Osteocyte (in vitro differentiated cells): ENCODE results near the gene CRADD. TPM values are rescaled to one million over a fixed set of nuclear protein-coding genes. Genes with fewer than 3 reads are reported as not detected.

Source experiments
- DNase-seq: peaks from one replicate; pipeline ENCODE4 v3.0.0; 2021; ENCODE audit warnings: mixed read lengths; ENCODE audit not compliant: unreplicated experiment; ENCODE audit errors: extremely low spot score
- H3K27ac Mint-ChIP-seq: one replicate; pipeline ENCODE4 v1.8.0; 2021; ENCODE audit warnings: mild to moderate bottlenecking, mixed read lengths; ENCODE audit not compliant: unreplicated experiment
- H3K27me3 Mint-ChIP-seq: one replicate; pipeline ENCODE4 v1.8.0; 2021; ENCODE audit warnings: mixed read lengths; ENCODE audit not compliant: unreplicated experiment
- H3K36me3 Mint-ChIP-seq: one replicate; pipeline ENCODE4 v1.8.0; 2021; ENCODE audit warnings: mixed read lengths; ENCODE audit not compliant: unreplicated experiment
- H3K4me1 Mint-ChIP-seq: one replicate; pipeline ENCODE4 v1.8.0; 2021; ENCODE audit warnings: mixed read lengths; ENCODE audit not compliant: unreplicated experiment
- H3K4me3 Mint-ChIP-seq: one replicate; pipeline ENCODE4 v1.8.0; 2021; ENCODE audit warnings: mild to moderate bottlenecking, moderate library complexity, mixed read lengths; ENCODE audit not compliant: unreplicated experiment
- H3K9me3 Mint-ChIP-seq: one replicate; pipeline ENCODE4 v1.8.0; 2021; ENCODE audit warnings: mixed read lengths; ENCODE audit not compliant: unreplicated experiment
- CTCF ChIP-seq: fragments of 200-600 bp; sonication (generic); IDR thresholded peaks from 2 replicates; pipeline ENCODE4 v1.5.0; 2021; ENCODE audit warnings: antibody characterized with exemption, mild to moderate bottlenecking, moderate library complexity
- total RNA-seq: library from RNA; stranded (reverse); gene quantifications from 2 replicates; pipeline ENCODE4 v1.2.1, GENCODE V29; 2021

The CRADD gene
- total RNA-seq, 1 donor from 2014 or later, result 13.8 TPM

DNA sequence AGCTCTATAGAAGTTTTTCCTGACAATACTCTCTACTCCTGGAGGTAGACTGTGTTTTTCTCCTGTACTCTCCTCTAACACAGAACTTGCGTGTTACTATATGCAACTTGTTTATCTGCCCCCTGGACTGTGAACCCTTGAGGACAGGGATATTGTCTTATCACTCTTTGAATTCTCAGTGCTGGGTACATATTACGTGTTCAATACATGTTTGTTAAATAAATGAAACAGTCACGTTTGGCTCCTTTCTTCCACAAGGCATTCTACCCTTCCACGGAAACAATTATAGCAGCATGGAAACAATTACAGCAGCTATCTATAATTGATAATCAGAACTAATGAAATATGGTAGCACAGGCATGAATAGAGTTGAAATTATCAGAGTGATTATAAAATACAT is 50.7 kb downstream of the CRADD start:
- H3K4me3 Mint-ChIP-seq, result no peak overlapping the region
- peaks cover 5% of the 10 kb centered on the region for H3K4me1 Mint-ChIP-seq
- DNase-seq, result no peak
- H3K9me3 Mint-ChIP-seq, result peaks cover 5% of the 10 kb centered on the region
- no peaks in the 10 kb centered on the region for H3K27me3 Mint-ChIP-seq
- H3K36me3 Mint-ChIP-seq, result no peaks in the 10 kb centered on the region
- no peak overlapping the region for H3K27ac Mint-ChIP-seq
- no peak for TF ChIP-seq CTCF

- Mint-ChIP-seq H3K27ac (no peak overlapping the region), H3K4me1 (peaks cover 3% of the 10 kb centered on the region), H3K27me3 (no peaks in the 10 kb centered on the region), H3K36me3 (no peaks in the 10 kb centered on the region), H3K4me3 (no peak overlapping the region), H3K9me3 (no peaks in the 10 kb centered on the region)
- TF ChIP-seq CTCF, result no peak
- DNase-seq, result no peak
Observed at GRCh38 chr12:93729934-93730333, 52.8 kb downstream of the CRADD start.

GRCh38 chr12:93733358-93733757 is 56.2 kb downstream of the CRADD start:
- DNase-seq, result no peak
- Mint-ChIP-seq H3K27me3 (no peaks in the 10 kb centered on the region), H3K36me3 (no peaks in the 10 kb centered on the region), H3K4me3 (no peak overlapping the region), H3K27ac (no peak overlapping the region), H3K4me1 (peaks cover 6% of the 10 kb centered on the region), H3K9me3 (no peaks in the 10 kb centered on the region)
- TF ChIP-seq CTCF, result no peak

DNA sequence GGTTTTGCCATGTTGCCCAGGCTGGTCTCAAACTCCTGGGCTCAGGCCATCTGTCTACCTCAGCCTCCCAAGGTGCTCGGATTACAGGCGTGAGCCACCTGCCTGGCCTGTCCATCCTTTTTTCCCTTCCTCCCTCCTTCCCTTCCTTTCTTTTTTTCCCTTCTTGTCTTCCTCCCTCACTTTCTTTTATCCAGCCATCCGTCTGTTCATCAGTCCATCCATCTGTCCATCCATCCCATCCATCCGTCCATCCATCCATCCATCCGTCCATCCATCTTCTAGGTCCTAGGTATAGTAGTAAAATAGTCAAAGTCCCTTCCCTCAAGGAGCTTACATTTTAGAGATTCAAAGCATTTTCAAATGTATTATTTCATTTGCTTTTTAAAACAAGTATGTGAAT is 56.8 kb downstream of the CRADD start:
- H3K36me3 Mint-ChIP-seq, result peaks cover 2% of the 10 kb centered on the region
- no peak for DNase-seq
- no peak for TF ChIP-seq CTCF
- no peak overlapping the region for H3K27ac Mint-ChIP-seq
- peaks cover 8% of the 10 kb centered on the region for H3K4me1 Mint-ChIP-seq
- no peaks in the 10 kb centered on the region for H3K9me3 Mint-ChIP-seq
- no peak overlapping the region for H3K4me3 Mint-ChIP-seq
- no peaks in the 10 kb centered on the region for H3K27me3 Mint-ChIP-seq

GRCh38 chr12:93734784-93735183 is 57.6 kb downstream of the CRADD start:
- H3K27me3 Mint-ChIP-seq, result no peaks in the 10 kb centered on the region
- H3K4me3 Mint-ChIP-seq, result no peak overlapping the region
- H3K36me3 Mint-ChIP-seq, result peaks cover 2% of the 10 kb centered on the region
- H3K4me1 Mint-ChIP-seq, result peaks cover 8% of the 10 kb centered on the region
- H3K9me3 Mint-ChIP-seq, result no peaks in the 10 kb centered on the region
- no peak for DNase-seq
- no peak for TF ChIP-seq CTCF
- H3K27ac Mint-ChIP-seq, result no peak overlapping the region
